ENCODE data around the gene MVB12B. TPM values are rescaled to one million over a fixed set of nuclear protein-coding genes. Genes with fewer than 3 reads are reported as not detected.

The MVB12B gene
- total and polyA plus RNA-seq, 2 of the 8 experiments (the other 6 are each of a cell fraction or from before 2014, with no cell fraction given), result 2.6 to 5.0 TPM

DNA sequence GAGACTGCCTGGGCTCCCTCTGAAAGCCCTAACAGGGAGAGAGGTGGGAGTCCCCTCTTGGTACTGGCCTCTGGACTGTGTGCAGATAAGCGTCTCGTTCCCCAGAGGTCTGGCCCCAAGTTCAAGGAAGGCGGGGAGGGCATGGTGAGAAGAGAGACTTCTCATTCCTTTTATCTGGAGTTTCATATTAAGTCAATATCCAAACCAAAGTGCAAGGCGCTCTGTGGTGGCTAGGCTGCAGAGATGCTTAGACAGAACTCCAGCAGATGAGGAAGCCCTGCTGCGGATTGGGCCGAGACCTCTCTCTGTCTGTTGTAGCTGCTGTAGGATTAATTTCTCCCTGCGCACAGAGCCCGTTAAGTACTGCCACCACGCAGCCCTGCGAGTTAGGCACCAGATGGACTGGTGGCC, 16.0 kb downstream of the MVB12B start:
- H4K5ac ChIP-seq (ENCODE audit: insufficient read length, low read depth, low read length), result no peak overlapping the region
- no peak overlapping the region for H2BK5ac ChIP-seq (ENCODE audit: low read depth, low read length)
- no peak overlapping the region for H2BK20ac ChIP-seq (ENCODE audit: low read length)
- no peak overlapping the region for H2AFZ ChIP-seq (ENCODE audit: low read length)
- H2BK12ac ChIP-seq (ENCODE audit: low read depth, low read length), result no peak overlapping the region
- no peaks in the 10 kb centered on the region for H3K9me3 ChIP-seq (ENCODE audit: insufficient read depth in 2 of 2, low read depth in 1 of 2, low read length in 1 of 2)
- no peak overlapping the region for H3K4me3 ChIP-seq (ENCODE audit: extremely low read depth in 1 of 4, insufficient read depth in 2 of 4, low read depth in 3 of 4, low read length in 4 of 4)
- WGBS, 2 experiments (ENCODE audit: extremely low coverage in 1 of 2, insufficient coverage in 1 of 2, insufficient read length in 1 of 2, insufficient replicate concordance in 2 of 2, low coverage in 1 of 2, low lambda C conversion rate in 2 of 2, missing lambda C conversion rate in 1 of 2), result 92% methylated on average over 10 of the region's 10 CpGs; no CpG with 5 or more reads in 1 of the 2 experiments
- no peaks in the 10 kb centered on the region for H4K20me1 ChIP-seq (replicated peaks in 1 of 2; ENCODE audit: control insufficient read depth in 1 of 2, insufficient read depth in 2 of 2, low read length in 2 of 2)
- FAIRE-seq (no peak), DNase-seq (ENCODE audit: low read depth in 1 of 2, low spot score in 2 of 2) (no peak)
- H3K79me1 ChIP-seq (ENCODE audit: low read depth, low read length), result no peaks in the 10 kb centered on the region
- peak overlapping the region; percentile 27; the same call in 1 of the 2 replicates for H3K18ac ChIP-seq (ENCODE audit: extremely low read depth, low read length)
- H3K56ac ChIP-seq (replicated peaks; ENCODE audit: insufficient read length, low read depth, low read length), result no peak overlapping the region
- H3K4me2 ChIP-seq (ENCODE audit: insufficient read depth in 1 of 2, low read depth in 2 of 2, low read length in 2 of 2), result no peak overlapping the region
- H2BK15ac ChIP-seq (ENCODE audit: low read length), result no peak overlapping the region
- no peak overlapping the region for H3K4ac ChIP-seq (replicated peaks; ENCODE audit: insufficient read length, low read depth, low read length)
- no peak overlapping the region for H3K27ac ChIP-seq (ENCODE audit: low read depth, low read length)
- no peak overlapping the region for H4K91ac ChIP-seq (replicated peaks; ENCODE audit: insufficient read length, low read length)
- ChIA-PET CTCF (ENCODE audit: partially characterized antibody) (interaction anchor here (0.6 to 5.3 kb wide), 7 partner anchors 11 to 149 kb away, joined by 3 to 24 read pairs (median 3); no protein-coding TSS in a partner anchor), POLR2A (ENCODE audit: partially characterized antibody) (interaction anchor here (1.0 kb wide), 1 partner anchor 100 kb away, joined by 3 read pairs; no protein-coding TSS in a partner anchor)
- no peak overlapping the region for H2BK120ac ChIP-seq (replicated peaks; ENCODE audit: low read depth, low read length)
- H3K14ac ChIP-seq (ENCODE audit: insufficient read length), result no peak overlapping the region
- no peak overlapping the region for H2AK5ac ChIP-seq (ENCODE audit: low read depth, low read length)
- no peak overlapping the region for H3K23ac ChIP-seq (ENCODE audit: insufficient read length)
- 0 out of 7 replicates have a peak, but pooled peaks cover 0 to 2% (median 0%) of the 10 kb centered on the region in 4 experiments for H3K27me3 ChIP-seq (replicated peaks in 1 of 4; ENCODE audit: control insufficient read depth in 3 of 4, extremely low read depth in 1 of 4, insufficient read depth in 3 of 4, low read length in 3 of 4)
- no peaks in the 10 kb centered on the region; a peak in 1 of 8 replicates for H3K36me3 ChIP-seq (ENCODE audit: control insufficient read depth in 2 of 4, insufficient read depth in 4 of 4, low read length in 3 of 4)
- no peaks in the 10 kb centered on the region; the same call in 1 of the 2 replicates for H3K23me2 ChIP-seq (ENCODE audit: low read depth, low read length)
- H3K4me1 ChIP-seq (replicated peaks in 1 of 4; ENCODE audit: control insufficient read depth in 3 of 4, insufficient read depth in 4 of 4, low read length in 3 of 4), result peaks cover 0 to 12% (median 8%) of the 10 kb centered on the region in 4 experiments; a peak in 4 of 7 replicates
- H3K9ac ChIP-seq (replicated peaks in 1 of 4; ENCODE audit: extremely low read depth in 1 of 4, low read depth in 3 of 4, low read length in 3 of 4), result no peak overlapping the region
- H3K79me2 ChIP-seq (ENCODE audit: control insufficient read depth in 1 of 2, insufficient read depth in 2 of 2, low read length in 2 of 2), result no peaks in the 10 kb centered on the region
- H4K8ac ChIP-seq (ENCODE audit: extremely low read depth, insufficient read depth, low read length), result no peak overlapping the region
- TF ChIP-seq MAFK (IDR thresholded peaks at IDR 0.05; ENCODE audit: low read depth, low read length) (no peak), POLR2AphosphoS5 (IDR thresholded peaks at IDR 0.05; ENCODE audit: low read depth, low read length) (no peak), CEBPB (IDR thresholded peaks at IDR 0.05; ENCODE audit: low read depth, low read length) (no peak), EGR1 (IDR thresholded peaks at IDR 0.05; ENCODE audit: borderline replicate concordance, low read depth, low read length) (no peak), BACH1 (IDR thresholded peaks at IDR 0.05; ENCODE audit: low read length) (no peak), TBP (IDR thresholded peaks at IDR 0.05; ENCODE audit: low read depth, low read length) (no peak), BCL11A (IDR thresholded peaks at IDR 0.05; ENCODE audit: low read depth in 2 of 2, low read length in 2 of 2) (no peak), JUND (IDR thresholded peaks at IDR 0.05; ENCODE audit: low read length) (no peak), SUZ12 (IDR thresholded peaks at IDR 0.05; ENCODE audit: low read length) (no peak), RNF2 (IDR thresholded peaks at IDR 0.05; ENCODE audit: borderline replicate concordance, low read depth, low read length, missing control alignments, poor library complexity, severe bottlenecking) (no peak), CHD2 (IDR thresholded peaks at IDR 0.05; ENCODE audit: low read length) (no peak), TAF7 (optimal IDR thresholded peaks at IDR 0.05; ENCODE audit: borderline replicate concordance, low read depth, low read length) (no peak), FOSL1 (IDR thresholded peaks at IDR 0.05; ENCODE audit: insufficient read depth, low read depth, low read length) (no peak)
- TF ChIP-seq, protein P1, sequence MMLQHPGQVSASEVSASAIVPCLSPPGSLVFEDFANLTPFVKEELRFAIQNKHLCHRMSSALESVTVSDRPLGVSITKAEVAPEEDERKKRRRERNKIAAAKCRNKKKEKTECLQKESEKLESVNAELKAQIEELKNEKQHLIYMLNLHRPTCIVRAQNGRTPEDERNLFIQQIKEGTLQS (IDR thresholded peaks at IDR 0.05; ENCODE audit: insufficient read depth, low read depth, low read length), result no peak
